ENCODE data around the gene ZFHX2.

The ZFHX2 gene

GRCh38 chr14:23492618-23493272 is 58.8 kb downstream of the ZFHX2 start:
- Histone ChIP-seq H3K4me2 (ENCODE audit: low read length) (no peak overlapping the region), H3F3A (ENCODE audit: insufficient read depth, low read length) (no peaks in the 10 kb centered on the region), H4K20me1 (ENCODE audit: insufficient read depth, low read length) (no peaks in the 10 kb centered on the region), H3K27ac (ENCODE audit: low read depth, low read length, poor library complexity, severe bottlenecking) (no peak overlapping the region), H3K9me3 (ENCODE audit: low read length) (no peaks in the 10 kb centered on the region), H2AFZ (ENCODE audit: low read length) (no peak overlapping the region), H3K36me3 (ENCODE audit: insufficient read depth, low read length) (no peaks in the 10 kb centered on the region), H3K4me3 (ENCODE audit: low read depth, low read length, poor library complexity, severe bottlenecking) (no peak overlapping the region), H3K9me2 (ENCODE audit: low read depth, low read length) (no peaks in the 10 kb centered on the region), H3K79me2 (ENCODE audit: insufficient read depth, low read length) (no peaks in the 10 kb centered on the region), H3K4me1 (ENCODE audit: insufficient read depth, low read length, severe bottlenecking) (no peaks in the 10 kb centered on the region), H3K27me3 (ENCODE audit: insufficient read depth, low read length) (no peaks in the 10 kb centered on the region), H3K9ac (ENCODE audit: low read length) (no peak overlapping the region)
- TF ChIP-seq EZH2 (IDR thresholded peaks at IDR 0.05; ENCODE audit: borderline replicate concordance, low read length), result no peak
- TF ChIP-seq CTCF (IDR thresholded peaks at IDR 0.05; ENCODE audit: low read length), result no peak

DNA sequence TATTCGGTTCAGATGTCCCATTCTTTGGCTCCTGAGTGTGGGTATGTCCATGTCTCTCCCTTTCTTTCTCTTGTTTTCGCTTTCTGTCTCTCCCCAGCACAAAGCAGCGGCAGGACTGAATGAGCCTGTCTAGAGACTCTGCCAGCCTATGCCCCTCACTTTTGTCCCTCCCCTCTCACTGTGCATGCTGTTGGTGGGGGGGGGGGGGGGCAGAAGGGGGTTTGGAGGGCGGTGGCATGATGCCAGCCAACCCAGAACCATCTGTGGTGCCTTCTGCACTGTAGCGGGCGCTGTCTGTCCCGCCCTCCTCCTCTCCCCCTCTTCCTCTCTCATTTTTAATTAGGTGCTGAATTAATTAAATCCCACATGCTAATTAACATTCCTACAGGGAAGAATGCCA is 64.3 kb downstream of the ZFHX2 start:
- Histone ChIP-seq H3K27ac (ENCODE audit: low read depth, low read length, poor library complexity, severe bottlenecking) (no peak overlapping the region), H3F3A (ENCODE audit: insufficient read depth, low read length) (no peaks in the 10 kb centered on the region), H3K36me3 (ENCODE audit: insufficient read depth, low read length) (no peaks in the 10 kb centered on the region), H4K20me1 (ENCODE audit: insufficient read depth, low read length) (no peaks in the 10 kb centered on the region), H3K9me2 (ENCODE audit: low read depth, low read length) (no peaks in the 10 kb centered on the region), H2AFZ (ENCODE audit: low read length) (no peak overlapping the region), H3K27me3 (ENCODE audit: insufficient read depth, low read length) (no peaks in the 10 kb centered on the region), H3K4me1 (ENCODE audit: insufficient read depth, low read length, severe bottlenecking) (no peaks in the 10 kb centered on the region), H3K4me3 (ENCODE audit: low read depth, low read length, poor library complexity, severe bottlenecking) (no peak overlapping the region), H3K4me2 (ENCODE audit: low read length) (no peak overlapping the region), H3K9ac (ENCODE audit: low read length) (no peak overlapping the region), H3K9me3 (ENCODE audit: low read length) (no peaks in the 10 kb centered on the region), H3K79me2 (ENCODE audit: insufficient read depth, low read length) (no peaks in the 10 kb centered on the region)
- no peak for TF ChIP-seq CTCF (IDR thresholded peaks at IDR 0.05; ENCODE audit: low read length)
- no peak for TF ChIP-seq EZH2 (IDR thresholded peaks at IDR 0.05; ENCODE audit: borderline replicate concordance, low read length)

DNA sequence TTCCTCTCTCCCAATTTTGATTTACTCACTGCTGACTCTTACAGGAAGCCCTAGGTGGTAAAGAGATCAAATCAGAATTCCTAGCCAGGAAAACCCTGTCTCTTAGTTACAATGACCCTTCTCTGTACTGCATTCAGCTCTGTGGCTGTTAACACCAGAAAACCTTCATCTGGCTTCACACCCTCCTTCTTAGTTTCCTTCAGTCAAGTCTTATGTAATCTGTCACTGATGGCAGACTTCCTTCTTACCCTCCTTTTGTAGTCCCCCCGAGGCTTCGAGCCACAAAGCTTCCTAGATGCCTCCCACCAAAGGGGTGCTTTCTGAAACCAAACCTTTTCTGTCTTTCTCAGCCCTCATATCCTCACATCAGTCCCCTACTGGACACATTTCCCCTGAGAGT is 65.5 kb downstream of the ZFHX2 start:
- Histone ChIP-seq H3K9me2 (ENCODE audit: low read depth, low read length) (no peaks in the 10 kb centered on the region), H3K9ac (ENCODE audit: low read length) (no peak overlapping the region), H2AFZ (ENCODE audit: low read length) (no peak overlapping the region), H3F3A (ENCODE audit: insufficient read depth, low read length) (no peaks in the 10 kb centered on the region), H3K79me2 (ENCODE audit: insufficient read depth, low read length) (no peaks in the 10 kb centered on the region), H3K4me3 (ENCODE audit: low read depth, low read length, poor library complexity, severe bottlenecking) (no peak overlapping the region), H3K4me2 (ENCODE audit: low read length) (no peak overlapping the region), H3K36me3 (ENCODE audit: insufficient read depth, low read length) (no peaks in the 10 kb centered on the region), H3K27ac (ENCODE audit: low read depth, low read length, poor library complexity, severe bottlenecking) (no peak overlapping the region), H3K27me3 (ENCODE audit: insufficient read depth, low read length) (no peaks in the 10 kb centered on the region), H3K4me1 (ENCODE audit: insufficient read depth, low read length, severe bottlenecking) (no peaks in the 10 kb centered on the region), H4K20me1 (ENCODE audit: insufficient read depth, low read length) (no peaks in the 10 kb centered on the region), H3K9me3 (ENCODE audit: low read length) (no peaks in the 10 kb centered on the region)
- TF ChIP-seq EZH2 (IDR thresholded peaks at IDR 0.05; ENCODE audit: borderline replicate concordance, low read length) (no peak), CTCF (IDR thresholded peaks at IDR 0.05; ENCODE audit: low read length) (no peak)
